Stimulated activated CD4-positive, alpha-beta T cell treated with anti-CD3 and anti-CD28 coated beads, Interleukin-4, amount 100 ng/mL, for 1 hour (primary cell): Measurements from ENCODE around the gene ZDHHC1.
"Not testable (repeated sequence)": the region's sequence is repeated elsewhere in the genome, so short reads cannot be mapped to it uniquely, and the experiment has no call there.

Source experiments
- DNase-seq: peaks from one replicate; pipeline ENCODE4 v3.0.0-alpha.2; 2020

The ZDHHC1 gene

DNA sequence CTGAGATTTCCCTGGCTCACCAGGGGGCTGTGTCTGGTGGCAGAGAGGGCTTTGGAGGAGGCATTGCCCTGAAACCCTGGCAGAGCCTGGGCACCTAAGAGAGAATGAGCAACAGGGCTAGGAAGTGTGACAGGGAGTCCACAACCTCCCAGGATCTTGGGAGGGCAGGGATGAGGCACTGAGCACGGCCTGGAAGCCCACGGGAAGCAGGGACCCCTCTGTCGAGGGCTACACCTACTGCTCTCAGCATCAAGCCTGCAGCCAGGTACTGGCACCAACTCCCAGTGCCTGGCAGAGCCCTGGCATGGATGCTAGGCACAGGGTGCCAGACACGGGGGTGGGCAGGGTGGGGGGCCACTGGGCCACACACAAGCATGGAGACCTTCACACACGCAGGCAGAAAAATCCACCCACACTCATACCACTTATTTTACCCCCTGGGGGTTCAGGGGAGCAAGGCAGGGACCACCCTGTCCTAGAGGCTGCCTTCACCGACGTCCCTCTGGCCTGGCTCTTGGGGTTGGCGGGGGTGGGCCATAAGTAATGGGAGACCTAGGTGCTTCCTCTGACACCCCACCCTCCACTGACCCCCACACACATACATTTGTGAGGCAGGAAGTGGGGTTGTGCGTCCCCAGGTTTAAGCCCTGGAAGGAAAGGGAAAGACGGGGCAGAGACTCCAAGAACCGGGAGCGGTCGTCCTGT lies 13.7 kb upstream of the ZDHHC1 start:
- DNase-seq = no peak

DNA sequence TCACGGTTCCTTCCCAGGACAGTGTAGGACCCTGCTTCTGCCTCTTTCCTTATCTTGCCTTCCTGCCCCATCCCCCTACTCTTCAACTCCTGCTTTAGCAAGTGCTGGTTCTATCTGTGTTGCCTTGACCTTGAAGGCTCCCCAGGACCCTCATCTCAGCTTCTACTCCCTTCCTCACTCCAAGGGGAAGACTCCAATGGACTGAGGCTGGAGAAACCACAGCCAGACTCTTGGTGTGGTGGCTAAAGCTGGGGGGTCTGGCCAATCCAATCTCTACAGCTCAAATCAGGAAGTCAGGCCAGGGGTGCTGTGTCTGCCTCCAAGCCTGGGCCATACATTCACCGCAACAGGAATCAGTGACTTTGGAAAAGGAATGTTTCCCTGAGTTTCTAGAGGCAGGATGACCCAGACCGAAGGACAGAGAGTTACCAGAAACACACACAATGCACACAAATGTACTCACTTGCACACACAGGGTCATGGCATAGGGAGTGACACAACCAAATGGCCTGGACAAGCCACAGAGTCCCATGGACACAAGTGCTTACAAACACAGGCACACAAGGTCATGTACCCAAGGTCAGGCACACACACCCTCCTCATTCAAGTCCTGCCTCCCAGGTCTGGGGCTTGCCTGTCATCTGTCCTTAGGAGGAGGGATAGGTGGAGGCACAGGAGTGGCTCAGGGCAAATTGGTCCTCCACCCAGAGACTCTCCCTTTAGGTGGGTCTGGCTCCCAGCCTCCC lies 12.9 kb upstream of the ZDHHC1 start:
- no peak for DNase-seq

DNA sequence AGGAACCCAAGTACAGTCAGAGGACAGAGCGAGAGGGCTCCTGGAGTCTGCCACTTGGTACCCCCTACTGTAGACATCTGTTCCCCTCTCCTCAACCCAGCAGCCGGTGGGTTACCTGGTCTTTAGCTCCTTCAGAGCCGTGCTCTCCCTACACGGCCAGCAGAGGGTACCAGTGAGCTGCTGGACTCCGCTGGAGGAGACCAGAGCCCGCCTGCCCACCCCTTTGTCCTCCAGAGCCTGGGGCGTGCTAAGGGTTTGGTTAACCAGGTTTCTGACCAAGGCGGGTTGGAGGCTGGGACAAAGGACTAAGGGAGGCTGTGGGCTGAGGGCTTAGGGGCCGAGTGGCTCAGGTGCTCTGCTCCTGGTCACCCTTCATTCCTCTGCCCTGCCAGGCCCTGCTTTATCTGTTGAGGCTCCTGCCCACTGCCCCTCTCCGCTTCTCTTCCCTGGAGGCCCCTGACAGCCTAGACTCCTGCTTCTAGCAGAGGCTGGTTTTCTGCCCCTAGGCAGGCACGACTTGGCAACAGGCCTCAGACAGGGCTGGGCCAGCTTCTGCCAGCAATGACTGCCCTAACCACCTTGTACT lies 12.0 kb upstream of the ZDHHC1 start:
- DNase-seq = peak; percentile 62

GRCh38 chr16:67426950-67427349 lies 10.7 kb upstream of the ZDHHC1 start:
- no peak for DNase-seq

GRCh38 chr16:67426022-67426421 lies 9.7 kb upstream of the ZDHHC1 start:
- no peak for DNase-seq

DNA sequence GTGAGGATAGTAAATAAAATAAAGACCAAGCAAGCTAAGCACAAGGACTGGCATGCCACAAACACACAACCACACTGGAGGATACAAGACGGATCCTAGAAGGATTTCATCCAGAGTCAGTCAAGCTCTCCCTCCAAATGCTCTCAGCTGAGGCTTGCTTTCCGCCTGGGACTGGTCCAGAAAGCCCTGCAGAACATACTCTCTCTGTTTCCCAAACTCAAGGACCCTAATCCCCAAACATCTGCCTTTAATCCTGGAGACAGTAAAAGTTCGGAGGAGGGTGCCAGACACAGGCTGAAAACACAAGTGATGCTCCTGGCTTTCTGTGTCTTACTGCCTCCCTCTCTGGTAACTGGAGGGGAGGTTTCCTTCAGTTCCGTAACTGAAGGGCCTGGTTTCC lies 9.3 kb upstream of the ZDHHC1 start:
- DNase-seq = no peak

DNA sequence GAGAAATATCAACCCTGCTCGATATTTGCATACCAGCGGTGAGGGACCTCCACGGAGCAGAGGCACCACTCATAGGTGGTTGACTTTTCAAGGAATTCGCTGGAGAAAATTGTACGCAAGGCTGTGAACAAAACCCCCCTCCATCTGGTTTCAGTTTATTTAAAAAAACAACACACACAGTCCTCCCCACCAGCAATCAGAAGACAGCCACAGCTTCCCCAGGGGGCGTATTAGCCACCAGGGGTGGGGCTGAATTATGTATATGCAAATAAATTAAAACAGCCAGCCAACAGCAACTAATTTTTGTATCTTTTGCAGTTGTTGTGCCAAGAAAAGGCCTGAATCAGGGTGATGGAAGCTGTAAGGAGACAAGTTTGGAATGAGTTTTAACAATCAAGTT lies 8.8 kb upstream of the ZDHHC1 start:
- no peak for DNase-seq

- DNase-seq = no peak
Observed at GRCh38 chr16:67424261-67424615, 8.0 kb upstream of the ZDHHC1 start.

DNA sequence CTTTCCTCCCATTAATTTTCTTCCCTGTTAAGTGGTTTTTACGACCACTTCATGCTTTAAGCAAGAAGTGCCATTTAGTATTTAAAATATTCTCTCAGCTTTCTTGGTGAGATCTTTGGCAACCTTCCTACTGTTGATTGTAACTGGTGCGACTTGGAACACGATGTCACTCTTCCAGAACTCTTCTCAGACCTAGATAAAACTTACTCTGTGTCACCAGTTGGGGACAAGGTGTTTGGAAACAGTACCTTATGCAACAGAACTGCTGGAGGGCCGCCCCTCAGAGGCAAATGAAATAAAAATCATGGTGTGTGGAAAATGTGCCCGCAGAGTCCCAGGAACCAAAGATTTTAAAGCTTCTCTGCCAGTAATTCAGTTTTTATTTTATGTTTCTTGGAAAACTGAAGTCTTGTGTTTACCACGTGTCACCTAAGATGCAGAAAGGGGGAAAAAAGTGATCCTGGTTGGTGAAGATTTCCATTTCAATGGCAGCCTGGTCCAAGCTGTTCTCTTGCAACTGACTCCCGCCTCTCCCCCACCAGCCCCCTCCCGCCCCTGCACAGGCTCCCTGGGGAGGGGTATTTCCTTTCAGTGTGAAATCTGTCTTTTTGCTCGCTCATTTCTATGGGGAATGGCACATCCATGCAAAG lies 7.5 kb upstream of the ZDHHC1 start:
- DNase-seq = no peak

- no peak for DNase-seq
Observed at GRCh38 chr16:67423015-67423414, 6.7 kb upstream of the ZDHHC1 start.

- DNase-seq = no peak
Observed at GRCh38 chr16:67421030-67421429, 4.8 kb upstream of the ZDHHC1 start.

DNA sequence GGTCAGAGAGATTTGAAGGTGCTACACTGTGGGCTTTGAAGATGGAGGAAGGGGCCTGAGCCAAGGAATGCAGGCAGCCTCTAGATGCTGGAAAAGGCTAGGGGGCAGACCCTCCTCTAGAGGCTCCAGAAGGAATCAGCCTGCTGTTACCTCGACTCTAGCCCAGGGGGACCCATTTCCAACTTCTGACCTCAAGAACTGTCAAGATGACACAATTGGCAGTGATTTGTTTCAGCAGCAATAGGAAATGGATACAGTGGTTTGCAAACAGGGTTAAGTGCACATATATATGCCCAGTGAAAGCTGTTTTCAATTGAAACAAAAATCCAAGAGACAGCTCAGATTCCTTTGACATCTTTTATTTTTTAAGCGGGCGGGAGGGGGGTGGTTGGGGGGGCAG lies 3.7 kb upstream of the ZDHHC1 start:
- no peak for DNase-seq

- no peak for DNase-seq
Observed at GRCh38 chr16:67419502-67419901, 3.2 kb upstream of the ZDHHC1 start.

- DNase-seq = no peak
Observed at GRCh38 chr16:67417333-67418061, 1.2 kb upstream of the ZDHHC1 start.

GRCh38 chr16:67415421-67415820 lies 856 bp downstream of the ZDHHC1 start:
- DNase-seq = not testable (repeated sequence)

GRCh38 chr16:67413978-67414911 lies 2.0 kb downstream of the ZDHHC1 start:
- no peak for DNase-seq

DNA sequence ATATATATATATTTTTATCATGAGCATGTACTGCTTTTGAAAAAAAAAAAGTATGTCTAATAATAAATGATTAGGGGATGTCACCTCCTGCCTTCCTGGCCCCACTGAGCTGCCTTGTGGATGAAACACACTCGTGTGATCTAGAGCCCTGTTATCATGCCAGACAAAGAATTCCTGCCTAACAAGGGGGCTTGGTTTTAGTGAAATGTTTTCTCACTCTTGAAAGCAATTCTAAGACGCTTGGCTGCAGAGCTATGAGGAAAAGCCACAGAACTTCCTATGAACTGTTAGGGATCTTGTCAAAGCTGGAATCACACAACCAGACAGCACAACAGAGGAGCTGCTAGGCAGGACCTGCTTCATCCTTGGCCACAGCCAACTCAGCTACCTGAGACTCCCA lies 4.0 kb downstream of the ZDHHC1 start:
- no peak for DNase-seq

DNA sequence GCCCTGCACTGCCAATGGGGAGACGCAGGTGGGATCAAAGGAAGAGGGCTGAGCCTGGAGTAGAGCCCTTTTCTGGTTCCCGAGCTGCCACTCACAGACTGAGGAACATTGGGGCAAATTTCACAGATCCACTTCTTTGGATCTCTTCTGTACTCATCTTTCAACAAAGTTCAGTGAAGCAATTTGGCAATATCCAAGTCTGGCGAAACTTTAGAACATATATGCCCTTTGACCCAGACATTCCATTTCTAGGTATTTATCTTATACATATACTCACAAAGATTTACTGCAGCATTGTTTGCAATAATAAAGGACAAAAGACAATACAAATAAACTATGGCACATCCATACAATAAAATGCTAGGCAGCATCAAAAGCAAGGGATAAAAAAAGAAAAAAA lies 4.9 kb downstream of the ZDHHC1 start:
- DNase-seq = no peak

DNA sequence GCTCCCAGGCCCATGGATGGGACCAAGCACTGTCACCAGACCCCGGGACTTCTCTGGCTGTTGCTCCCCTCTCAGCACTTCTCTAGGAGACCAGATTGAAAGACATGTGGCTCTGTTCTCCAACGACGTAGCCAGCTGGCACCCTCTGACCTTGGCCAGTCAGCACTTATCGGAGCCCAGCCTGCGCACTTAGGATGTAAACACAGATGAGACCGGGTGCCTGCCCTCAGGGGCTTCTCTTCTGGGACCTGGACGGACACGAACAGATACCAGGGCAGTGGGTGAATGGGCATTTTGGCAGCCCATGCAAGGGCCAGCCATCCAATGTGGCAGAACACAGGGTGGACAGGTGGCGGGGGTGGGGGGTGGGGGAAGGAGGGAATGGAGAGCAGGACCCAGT lies 6.6 kb downstream of the ZDHHC1 start:
- DNase-seq = no peak

DNA sequence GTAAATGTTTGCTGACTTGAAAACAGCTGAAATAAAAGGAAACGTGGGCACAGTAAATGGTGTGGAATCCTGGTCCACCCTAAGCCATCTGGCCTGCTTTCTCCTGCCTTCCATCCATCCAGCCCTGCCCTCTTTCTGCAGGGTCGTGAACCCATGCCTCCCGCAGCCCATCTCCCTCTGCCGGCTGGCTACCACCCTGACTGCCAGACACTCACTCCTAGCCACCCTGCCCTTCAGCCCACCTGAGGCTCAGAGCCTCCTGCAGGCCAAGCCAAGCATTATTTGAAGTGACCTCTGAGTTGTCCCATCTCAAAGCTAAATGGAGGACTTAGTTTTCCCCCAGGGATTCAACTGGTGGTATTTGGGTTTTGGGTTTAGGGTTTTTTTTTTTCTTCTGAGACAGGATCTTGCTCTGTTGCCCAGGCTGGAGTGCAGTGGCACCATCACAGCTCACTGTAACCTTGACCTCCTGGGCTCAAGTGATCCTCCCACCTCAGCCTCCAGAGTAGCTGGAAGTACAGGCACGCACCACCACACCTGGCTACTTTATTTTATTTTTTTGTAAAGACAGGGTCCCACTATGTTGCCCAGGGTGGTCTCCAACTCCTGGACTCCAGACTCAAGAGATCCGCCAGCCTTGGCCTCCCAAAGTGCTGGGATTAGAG lies 8.4 kb downstream of the ZDHHC1 start:
- no peak for DNase-seq

- no peak for DNase-seq
Observed at GRCh38 chr16:67407176-67407787, 9.0 kb downstream of the ZDHHC1 start.
